ENCODE data around the gene RBMS3. TPM values are rescaled to one million over a fixed set of nuclear protein-coding genes. Genes with fewer than 3 reads are reported as not detected.

Gene RBMS3
- total and polyA plus RNA-seq, 7 donors: 0.46 to 61.9 (median 39.9) TPM

DNA sequence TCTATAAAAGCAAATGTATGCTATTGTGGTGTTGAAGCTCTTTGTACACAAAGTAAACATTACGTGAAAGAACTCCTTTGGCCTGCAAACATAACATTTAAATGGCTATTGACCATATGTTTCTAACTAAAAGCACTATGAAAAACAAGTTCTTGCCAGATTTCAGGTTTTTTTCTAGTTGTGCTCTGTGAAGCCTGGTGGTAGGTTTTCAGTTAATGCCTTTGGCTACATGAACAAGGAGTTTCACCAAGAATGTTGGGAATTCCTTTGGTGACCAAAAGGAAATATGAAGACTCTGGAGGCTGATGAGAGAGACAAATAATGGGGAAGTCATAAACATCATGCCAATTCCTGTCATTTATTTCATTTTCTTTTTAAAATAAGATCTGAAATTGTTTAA, 66.0 kb downstream of the RBMS3 start:
- Histone ChIP-seq H3K4me3 (no peak overlapping the region), H3K4me1 (no peaks in the 10 kb centered on the region), H3K9me3 (no peaks in the 10 kb centered on the region), H3K27me3 (no peaks in the 10 kb centered on the region), H3K36me3 (no peaks in the 10 kb centered on the region), H3K27ac (no peak overlapping the region)
- no peak for TF ChIP-seq CTCF (IDR thresholded peaks at IDR 0.05)
- no peak for TF ChIP-seq POLR2AphosphoS5 (IDR thresholded peaks at IDR 0.05)
- TF ChIP-seq EP300 (IDR thresholded peaks at IDR 0.05): no peak
- no peak for TF ChIP-seq POLR2A (IDR thresholded peaks at IDR 0.05)
- intact Hi-C loops (cut with DNase I): no loop called here
- 69 to 80% methylated on average over 1 of the region's 1 CpG for WGBS, 2 donors
- no peak for DNase-seq

DNA sequence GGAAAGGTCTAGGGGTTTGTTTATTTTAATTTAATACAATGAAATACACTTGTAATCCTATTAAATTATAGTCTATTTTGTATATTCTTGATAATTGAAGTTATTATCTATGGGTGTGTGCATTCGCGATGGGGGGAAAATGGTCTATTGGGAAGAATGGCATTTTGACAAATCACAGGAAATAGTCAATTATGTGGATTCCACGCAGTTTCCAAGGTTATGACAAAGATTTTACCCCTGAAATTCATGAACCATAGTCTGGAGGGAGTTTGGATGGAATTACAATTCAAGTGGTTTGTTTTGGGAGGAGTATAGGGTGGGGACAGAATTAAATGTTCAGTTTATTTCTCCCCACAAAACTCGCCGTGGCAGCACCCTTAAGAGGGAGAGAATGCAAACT, 66.5 kb downstream of the RBMS3 start:
- intact Hi-C loops (cut with DNase I): no loop called here
- no peak for TF ChIP-seq POLR2AphosphoS5 (IDR thresholded peaks at IDR 0.05)
- TF ChIP-seq CTCF (IDR thresholded peaks at IDR 0.05): no peak
- TF ChIP-seq POLR2A (IDR thresholded peaks at IDR 0.05): no peak
- no peak for TF ChIP-seq EP300 (IDR thresholded peaks at IDR 0.05)

GRCh38 chr3:29348316-29348715, 67.4 kb downstream of the RBMS3 start:
- H3K36me3 ChIP-seq: no peaks in the 10 kb centered on the region
- no peak overlapping the region for H3K27ac ChIP-seq
- intact Hi-C loops (cut with DNase I): no loop called here
- no peaks in the 10 kb centered on the region for H3K27me3 ChIP-seq
- no peak for DNase-seq
- H3K9me3 ChIP-seq: no peaks in the 10 kb centered on the region
- H3K4me1 ChIP-seq: no peaks in the 10 kb centered on the region
- no peak for TF ChIP-seq EP300 (IDR thresholded peaks at IDR 0.05)
- TF ChIP-seq CTCF (IDR thresholded peaks at IDR 0.05): no peak
- no peak for TF ChIP-seq POLR2A (IDR thresholded peaks at IDR 0.05)
- WGBS, 2 donors: 64 to 80% methylated on average over 4 of the region's 4 CpGs
- H3K4me3 ChIP-seq: no peak overlapping the region

More for the DNA sequence above, 66.5 kb downstream of the RBMS3 start:
- no peak for DNase-seq
- WGBS, 2 donors: 77 to 79% methylated on average over 5 of the region's 5 CpGs
- H3K4me1 ChIP-seq: no peaks in the 10 kb centered on the region
- H3K36me3 ChIP-seq: no peaks in the 10 kb centered on the region
- H3K9me3 ChIP-seq: no peaks in the 10 kb centered on the region
- no peaks in the 10 kb centered on the region for H3K27me3 ChIP-seq
- no peak overlapping the region for H3K4me3 ChIP-seq
- H3K27ac ChIP-seq: no peak overlapping the region

- Histone ChIP-seq H3K9me3 (no peaks in the 10 kb centered on the region), H3K4me3 (no peak overlapping the region), H3K27ac (no peak overlapping the region), H3K36me3 (no peaks in the 10 kb centered on the region), H3K4me1 (peaks cover 0 to 4% (median under 1%) of the 10 kb centered on the region in 4 donors), H3K27me3 (no peaks in the 10 kb centered on the region)
- intact Hi-C loops (cut with DNase I): no loop called here
- no peak for DNase-seq
- TF ChIP-seq POLR2AphosphoS5 (IDR thresholded peaks at IDR 0.05) (no peak), EP300 (IDR thresholded peaks at IDR 0.05) (no peak), POLR2A (IDR thresholded peaks at IDR 0.05) (no peak), CTCF (IDR thresholded peaks at IDR 0.05) (no peak)
- WGBS, 2 donors: 66 to 77% methylated on average over 2 of the region's 2 CpGs
These were observed 68.2 kb downstream of the RBMS3 start for GRCh38 chr3:29349049-29349448.

DNA sequence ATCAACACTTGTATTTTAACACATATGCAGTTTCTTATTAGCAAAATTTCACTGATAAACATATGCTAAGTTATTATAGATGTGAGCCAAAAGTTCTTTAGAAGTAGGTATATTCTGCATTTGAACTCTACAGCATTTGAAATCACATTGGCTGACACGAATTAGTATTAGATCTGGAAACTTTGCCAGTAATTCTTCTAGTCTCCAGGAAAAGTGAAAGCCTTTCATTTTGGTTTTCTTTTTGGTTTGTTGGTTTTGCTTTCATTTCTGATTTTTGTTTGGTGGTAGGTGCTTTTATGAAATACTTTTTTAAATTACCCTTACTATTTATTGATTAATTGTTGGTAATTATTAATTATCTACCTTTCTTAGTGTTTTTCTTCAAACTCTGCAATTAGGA, 72.9 kb downstream of the RBMS3 start:
- TF ChIP-seq EP300 (IDR thresholded peaks at IDR 0.05) (no peak), CTCF (IDR thresholded peaks at IDR 0.05) (no peak), POLR2AphosphoS5 (IDR thresholded peaks at IDR 0.05) (no peak), POLR2A (IDR thresholded peaks at IDR 0.05) (no peak)
- Histone ChIP-seq H3K27ac (no peak overlapping the region), H3K4me1 (peaks cover 0 to 15% (median 4%) of the 10 kb centered on the region in 4 donors), H3K4me3 (no peak overlapping the region), H3K9me3 (no peaks in the 10 kb centered on the region), H3K36me3 (no peaks in the 10 kb centered on the region), H3K27me3 (no peaks in the 10 kb centered on the region)
- no peak for DNase-seq
- intact Hi-C loops (cut with DNase I): no loop called here
- 22 to 47% methylated on average over 1 of the region's 1 CpG for WGBS, 2 donors
